Thymus (tissue), 14 donors: ENCODE data around the gene IRF2BP2. TPM values are rescaled to one million over a fixed set of nuclear protein-coding genes. Genes with fewer than 3 reads are reported as not detected.

Experiments
- DNase-seq, 9 donors: peaks; one replicate each; pipeline ENCODE4 v3.0.0-alpha.2; 2013; ENCODE audit warnings: low spot score in 9 of 9, low read depth in 6 of 9, missing footprints in 1 of 9
- H3K27ac ChIP-seq, 2 donors: one replicate each; pipeline ENCODE4 v1.5.1; 2013; ENCODE audit warnings: control low read depth in 1 of 2, low read depth in 1 of 2, low read length in 1 of 2, mild to moderate bottlenecking in 1 of 2, moderate library complexity in 1 of 2
- H3K27me3 ChIP-seq, 2 donors: one replicate each; pipeline ENCODE4 v1.5.1; 2013; ENCODE audit warnings: low read length in 1 of 2; ENCODE audit not compliant: control insufficient read depth in 2 of 2, insufficient read depth in 1 of 2
- H3K36me3 ChIP-seq, 2 donors: one replicate each; pipeline ENCODE4 v1.5.1; 2013; ENCODE audit warnings: low read length in 1 of 2, mild to moderate bottlenecking in 1 of 2, moderate library complexity in 1 of 2; ENCODE audit not compliant: control insufficient read depth in 2 of 2, insufficient read depth in 2 of 2
- H3K4me1 ChIP-seq, 2 donors: one replicate each; pipeline ENCODE4 v1.5.1; 2013; ENCODE audit warnings: low read length in 2 of 2; ENCODE audit not compliant: control insufficient read depth in 2 of 2, insufficient read depth in 2 of 2
- H3K4me3 ChIP-seq, 2 donors: one replicate each; pipeline ENCODE4 v1.5.1; 2013; ENCODE audit warnings: low read length in 2 of 2, control low read depth in 1 of 2, mild to moderate bottlenecking in 1 of 2
- H3K9me3 ChIP-seq, 2 donors: one replicate each; pipeline ENCODE4 v1.5.1; 2013; ENCODE audit warnings: low read length in 1 of 2, mild to moderate bottlenecking in 1 of 2; ENCODE audit not compliant: control insufficient read depth in 2 of 2, insufficient read depth in 1 of 2
- WGBS: extraction: QIAGEN DNeasy Blood & Tissue Kit; methylation state at CpG from one replicate; pipeline ENCODE4 v1.1.7; 2013; 5-methylcytosine and 5-hydroxymethylcytosine counted together
- long read RNA-seq, 10 donors: transcript quantifications; one replicate each; lab custom pipeline, GENCODE V29; 2026
- polyA plus RNA-seq: library from polyadenylated mRNA; stranded (reverse); fragments of 200-250 nt; gene quantifications from one replicate; pipeline ENCODE4 v1.2.3, GENCODE V29; 2013
- total RNA-seq: library from RNA; stranded (reverse); fragments of 120-200 nt; gene quantifications from one replicate; pipeline ENCODE4 v1.2.4, GENCODE V29; 2013
- donor health status: healthy.

The IRF2BP2 gene
- total RNA-seq (50.1 TPM), polyA plus RNA-seq (60.3 TPM)
- long read RNA-seq, donor 1: 0 reads
- long read RNA-seq, donor 2, full-length matches to known transcripts: 32 of 37 reads
- long read RNA-seq, donor 2, partial matches to known transcripts: 5 of 37 reads
- long read RNA-seq, donor 2, other reads (novel, unspliced or antisense): 0 of 37 reads
- long read RNA-seq, donor 3, full-length matches to known transcripts: 16 of 16 reads
- long read RNA-seq, donor 3, partial matches to known transcripts: 0 of 16 reads
- long read RNA-seq, donor 3, other reads (novel, unspliced or antisense): 0 of 16 reads
- long read RNA-seq, donor 4, full-length matches to known transcripts: 4 of 16 reads
- long read RNA-seq, donor 4, partial matches to known transcripts: 12 of 16 reads
- long read RNA-seq, donor 4, other reads (novel, unspliced or antisense): 0 of 16 reads
- long read RNA-seq, donor 5, full-length matches to known transcripts: 27 of 27 reads
- long read RNA-seq, donor 5, partial matches to known transcripts: 0 of 27 reads
- long read RNA-seq, donor 5, other reads (novel, unspliced or antisense): 0 of 27 reads
- long read RNA-seq, donor 6, full-length matches to known transcripts: 16 of 16 reads
- long read RNA-seq, donor 6, partial matches to known transcripts: 0 of 16 reads
- long read RNA-seq, donor 6, other reads (novel, unspliced or antisense): 0 of 16 reads
- long read RNA-seq, donor 7, full-length matches to known transcripts: 7 of 7 reads
- long read RNA-seq, donor 7, partial matches to known transcripts: 0 of 7 reads
- long read RNA-seq, donor 7, other reads (novel, unspliced or antisense): 0 of 7 reads
- long read RNA-seq, donor 8, full-length matches to known transcripts: 11 of 11 reads
- long read RNA-seq, donor 8, partial matches to known transcripts: 0 of 11 reads
- long read RNA-seq, donor 8, other reads (novel, unspliced or antisense): 0 of 11 reads
- long read RNA-seq, donor 9, full-length matches to known transcripts: 14 of 14 reads
- long read RNA-seq, donor 9, partial matches to known transcripts: 0 of 14 reads
- long read RNA-seq, donor 9, other reads (novel, unspliced or antisense): 0 of 14 reads
- long read RNA-seq, donor 10, full-length matches to known transcripts: 21 of 21 reads
- long read RNA-seq, donor 10, partial matches to known transcripts: 0 of 21 reads
- long read RNA-seq, donor 10, other reads (novel, unspliced or antisense): 0 of 21 reads

DNA sequence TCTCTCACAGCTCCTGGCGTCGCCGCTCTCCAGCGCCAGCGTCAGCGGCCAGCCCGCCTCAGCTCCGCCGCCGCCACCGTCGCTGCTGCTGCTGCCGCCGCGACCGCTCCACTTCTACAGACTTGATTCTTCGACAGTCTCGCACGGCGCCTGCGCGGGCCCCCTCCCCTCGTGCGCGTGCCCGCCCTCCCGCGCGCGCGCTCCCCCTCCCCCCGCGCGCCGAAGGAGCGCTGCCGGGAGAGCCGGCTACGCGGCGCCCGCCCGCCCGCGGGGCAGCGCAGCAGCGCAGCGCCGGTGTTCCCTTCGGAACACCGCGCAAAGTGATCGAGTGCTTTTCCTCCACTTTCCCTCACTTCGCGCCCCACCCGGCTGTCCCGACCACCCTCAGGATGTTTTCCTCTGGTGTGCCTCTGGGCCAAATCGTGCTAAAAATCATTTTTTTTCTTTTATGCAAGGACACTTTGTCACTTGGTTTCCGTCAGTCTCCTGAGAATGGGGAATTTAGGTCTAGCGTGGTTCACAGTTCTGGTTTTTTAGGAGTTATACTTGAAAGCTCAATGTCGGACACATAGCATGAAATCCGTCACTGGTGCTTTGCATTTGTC lies at the start of gene IRF2BP2:
IRF2BP2 (minus strand) TSS at position 118 of the 605 bp plus-strand sequence. CDS start 684 bp downstream, outside the sequence.
- under 1% methylated on average over 62 of the region's 62 CpGs for WGBS
- DNase-seq: peak in 7 of 9 donors; percentile 55 to 94 (median 83)
- no peaks in the 10 kb centered on the region for H3K27me3 ChIP-seq
- peak within 1 kb of the TSS; percentile 99 to 100 for H3K27ac ChIP-seq
- peaks cover 34 to 55% of the 10 kb centered on the region in 2 donors for H3K4me1 ChIP-seq
- no peaks in the 10 kb centered on the region for H3K9me3 ChIP-seq
- peak within 1 kb of the TSS; percentile 65 to 88 for H3K4me3 ChIP-seq
- peaks cover 5 to 24% of the 10 kb centered on the region in 2 donors for H3K36me3 ChIP-seq

DNA sequence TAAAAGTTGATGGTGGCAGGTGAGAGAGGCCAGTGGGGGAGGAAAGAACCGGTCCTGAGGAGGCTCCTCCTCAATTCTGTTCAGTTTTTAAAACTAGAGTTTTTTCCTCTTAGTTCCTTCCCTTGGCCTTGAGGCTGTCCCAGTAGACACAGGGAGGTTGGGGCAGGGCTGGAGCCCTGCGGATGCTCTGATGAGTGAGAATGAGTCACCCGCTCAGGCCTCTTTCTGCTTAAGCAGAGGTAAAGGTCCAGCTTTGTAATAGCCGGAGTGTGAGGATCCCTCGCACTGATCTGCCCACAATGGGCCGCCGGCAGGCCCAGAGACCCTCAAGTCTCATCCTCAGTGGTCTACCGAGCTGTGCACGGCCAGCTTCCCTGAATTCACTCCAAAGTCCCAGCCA lies 49.6 kb upstream of the IRF2BP2 start:
- no peaks in the 10 kb centered on the region for H3K36me3 ChIP-seq
- H3K4me1 ChIP-seq: peaks cover 0 to 6% of the 10 kb centered on the region in 2 donors
- WGBS: 98% methylated on average over 9 of the region's 9 CpGs
- no peaks in the 10 kb centered on the region for H3K27me3 ChIP-seq
- no peak overlapping the region for H3K27ac ChIP-seq
- H3K9me3 ChIP-seq: no peaks in the 10 kb centered on the region
- DNase-seq: no peak
- H3K4me3 ChIP-seq: no peak overlapping the region

DNA sequence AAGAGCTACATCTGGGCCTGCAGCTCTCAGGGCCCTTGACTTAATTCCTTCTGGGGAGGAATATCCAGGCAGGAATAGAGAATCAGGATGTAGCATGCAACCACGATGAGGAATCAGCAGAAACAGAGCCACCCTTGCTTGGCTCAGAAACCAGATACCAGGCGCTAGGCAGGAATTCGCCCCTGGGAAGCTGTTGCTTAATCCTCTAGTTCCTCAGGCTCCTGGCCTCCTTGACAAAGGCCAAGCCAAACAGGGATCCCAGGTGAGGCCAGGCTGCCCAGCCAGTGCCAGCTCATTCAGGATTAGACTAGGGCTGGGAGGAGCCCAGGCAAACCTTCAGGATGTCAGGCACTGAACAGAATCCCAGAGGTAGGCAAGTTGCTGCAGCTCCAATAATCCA lies 48.2 kb upstream of the IRF2BP2 start:
- WGBS: 95% methylated on average over 3 of the region's 3 CpGs
- H3K9me3 ChIP-seq: no peaks in the 10 kb centered on the region
- H3K27ac ChIP-seq: peak overlapping the region in 1 of 2 donors; percentile 9
- H3K4me3 ChIP-seq: no peak overlapping the region
- no peak for DNase-seq
- H3K4me1 ChIP-seq: peaks cover 0 to 6% of the 10 kb centered on the region in 2 donors
- H3K27me3 ChIP-seq: no peaks in the 10 kb centered on the region
- no peaks in the 10 kb centered on the region for H3K36me3 ChIP-seq

DNA sequence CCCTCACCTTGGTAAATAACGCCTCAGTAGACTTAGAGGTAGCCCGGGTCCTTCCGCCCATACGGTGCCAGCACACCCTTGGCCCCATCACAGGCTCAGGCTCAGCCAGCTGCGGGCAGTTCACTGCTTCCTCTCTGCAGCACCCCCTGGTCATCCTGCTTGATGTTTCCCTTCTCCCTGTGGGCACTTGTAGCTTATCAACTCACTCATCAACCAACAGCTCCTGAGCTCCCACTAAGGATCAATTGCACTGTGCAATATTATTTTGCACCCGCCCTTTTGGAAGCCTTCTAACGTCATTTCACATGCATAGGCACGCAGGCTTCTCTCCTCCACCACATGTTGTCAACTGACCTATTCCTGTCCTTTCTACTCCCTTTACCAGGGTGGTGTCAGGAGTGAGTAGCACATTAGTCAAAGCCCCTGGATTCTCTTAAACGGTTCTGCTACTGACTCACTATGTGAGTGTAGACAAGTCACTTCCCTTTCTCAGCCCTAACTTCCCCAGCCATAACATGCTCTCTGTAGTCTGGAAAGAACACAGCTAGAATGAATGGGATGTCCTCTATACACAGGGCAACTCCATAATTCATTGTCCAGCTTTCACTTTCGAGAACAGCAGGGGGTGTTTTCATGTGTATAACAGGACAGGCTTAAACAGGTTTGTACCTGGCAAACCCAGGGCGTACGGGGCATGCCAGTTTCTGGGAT lies 47.1 kb upstream of the IRF2BP2 start:
- no peak overlapping the region for H3K4me3 ChIP-seq
- peak in 4 of 9 donors; percentile 2 to 42 (median 6) for DNase-seq
- H3K27me3 ChIP-seq: no peaks in the 10 kb centered on the region
- H3K27ac ChIP-seq: peak overlapping the region; percentile 23 to 67
- H3K36me3 ChIP-seq: no peaks in the 10 kb centered on the region
- peaks cover 0 to 6% of the 10 kb centered on the region in 2 donors for H3K4me1 ChIP-seq
- no peaks in the 10 kb centered on the region for H3K9me3 ChIP-seq
- 81% methylated on average over 12 of the region's 12 CpGs for WGBS

DNA sequence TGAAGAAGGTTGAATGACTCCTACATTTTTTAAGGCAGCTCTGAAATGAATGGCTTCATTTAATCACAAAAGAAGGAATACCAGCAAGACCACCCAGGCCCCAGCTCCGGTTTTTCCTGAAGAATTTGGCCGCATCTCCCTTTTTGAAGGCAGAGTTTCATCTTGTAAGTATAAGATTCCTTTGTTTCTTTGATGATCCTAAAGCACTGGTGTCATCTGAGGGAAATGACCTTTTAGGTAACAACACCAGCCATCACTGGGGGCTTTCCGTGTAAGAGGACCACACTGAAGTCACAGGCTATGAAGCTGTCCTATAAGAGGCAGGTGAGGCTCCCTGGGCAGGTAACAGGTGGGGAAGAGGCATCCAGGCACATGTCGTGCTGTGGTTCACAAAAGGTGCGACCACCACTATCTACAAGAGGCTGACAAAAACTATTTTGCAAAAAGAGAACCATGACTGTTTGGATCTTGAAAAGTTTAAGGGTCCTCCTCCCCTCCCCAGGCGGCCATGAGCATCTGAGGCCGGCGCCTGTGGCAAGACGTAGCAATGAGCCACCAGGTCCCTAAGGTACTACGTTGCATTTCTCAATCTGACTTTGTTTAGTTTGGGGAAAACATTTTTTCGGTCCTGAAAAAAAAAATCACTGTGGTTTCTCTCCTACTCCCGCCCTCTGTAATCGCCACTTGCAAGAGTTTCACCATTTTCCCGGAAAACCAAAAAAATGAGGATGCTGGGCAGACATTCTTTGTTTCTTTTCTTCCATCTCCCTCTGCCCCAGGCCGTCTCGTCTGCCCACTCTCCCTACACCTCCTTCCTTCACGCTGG lies 46.3 kb upstream of the IRF2BP2 start:
- Histone ChIP-seq H3K27me3 (no peaks in the 10 kb centered on the region), H3K4me1 (peaks cover 0 to 6% of the 10 kb centered on the region in 2 donors), H3K36me3 (no peaks in the 10 kb centered on the region), H3K4me3 (no peak overlapping the region), H3K9me3 (no peaks in the 10 kb centered on the region), H3K27ac (no peak overlapping the region)
- WGBS: 97% methylated on average over 17 of the region's 17 CpGs
- DNase-seq: no peak

DNA sequence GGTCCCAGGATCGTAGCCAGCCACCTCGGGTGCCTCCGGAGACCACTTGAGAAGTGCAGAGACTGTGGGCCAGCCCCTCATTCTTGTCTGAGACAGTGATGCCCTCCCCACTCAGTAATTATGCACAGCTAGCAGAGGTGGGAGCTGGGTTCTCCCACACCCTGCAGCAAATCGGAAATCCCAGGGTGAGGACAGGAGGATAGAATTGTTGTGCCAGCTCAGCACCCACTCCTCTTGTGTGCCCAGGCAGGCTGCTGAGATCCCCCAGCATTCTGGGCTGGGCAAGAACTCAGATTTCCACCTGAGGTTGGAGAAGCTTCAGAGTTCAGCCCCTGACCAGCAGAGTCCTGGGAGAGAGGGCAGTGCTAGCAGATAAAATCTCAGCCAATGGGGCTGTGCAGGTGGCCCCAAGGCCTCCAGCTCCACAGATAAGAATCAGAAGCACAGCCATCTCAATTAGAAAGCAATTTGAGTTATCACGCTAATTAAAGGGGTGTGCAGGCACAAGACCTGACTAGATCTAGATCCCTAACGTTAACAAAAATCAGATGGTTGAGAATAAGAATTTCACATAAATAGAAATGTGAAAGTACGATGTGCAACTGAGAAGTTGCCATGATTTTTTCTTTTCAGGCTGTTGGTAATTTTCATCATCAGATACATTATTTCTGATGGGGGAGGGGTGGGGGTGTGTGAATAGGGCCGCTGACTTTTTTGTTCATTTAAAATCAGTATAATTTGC lies 45.5 kb upstream of the IRF2BP2 start:
- no peak overlapping the region for H3K27ac ChIP-seq
- DNase-seq: no peak
- no peaks in the 10 kb centered on the region for H3K9me3 ChIP-seq
- H3K4me3 ChIP-seq: no peak overlapping the region
- WGBS: 95% methylated on average over 8 of the region's 8 CpGs
- peaks cover 0 to 6% of the 10 kb centered on the region in 2 donors for H3K4me1 ChIP-seq
- no peaks in the 10 kb centered on the region for H3K27me3 ChIP-seq
- H3K36me3 ChIP-seq: no peaks in the 10 kb centered on the region

DNA sequence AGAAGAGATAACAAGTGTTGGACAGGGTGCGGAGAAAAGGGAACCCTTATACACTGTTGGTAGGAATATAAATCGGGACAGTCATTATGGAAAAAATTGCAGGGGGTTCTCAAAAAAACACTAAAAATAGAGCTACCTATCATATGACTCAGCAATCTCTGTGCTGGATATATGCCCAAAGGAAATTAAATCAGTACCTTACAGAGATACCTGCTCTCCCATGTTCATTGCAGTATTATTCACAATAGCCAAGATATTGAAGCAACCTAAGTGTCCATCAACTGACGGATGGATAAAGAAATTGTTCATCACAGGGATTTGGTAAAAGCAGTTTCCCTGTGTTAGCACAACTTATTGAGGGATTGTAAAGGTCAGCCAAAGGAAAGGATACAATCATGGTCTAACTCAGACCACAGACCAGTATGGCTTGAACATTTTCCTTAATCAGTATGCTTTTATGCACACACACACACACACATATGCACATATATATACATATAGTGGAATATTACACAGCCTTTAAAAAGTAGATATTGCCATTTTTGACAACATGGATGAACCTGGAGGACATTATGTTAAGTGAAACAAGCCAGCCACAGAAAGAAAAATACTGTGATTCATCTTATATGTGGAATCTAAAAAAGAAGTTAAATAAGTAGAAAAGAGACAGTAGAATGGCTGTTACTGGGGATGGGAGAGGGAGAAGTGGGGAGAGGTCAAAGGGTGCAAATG lies 44.2 kb upstream of the IRF2BP2 start:
- H3K27ac ChIP-seq: no peak overlapping the region
- no peaks in the 10 kb centered on the region for H3K27me3 ChIP-seq
- no peaks in the 10 kb centered on the region for H3K9me3 ChIP-seq
- no peak overlapping the region for H3K4me3 ChIP-seq
- H3K36me3 ChIP-seq: no peaks in the 10 kb centered on the region
- 98% methylated on average over 3 of the region's 3 CpGs for WGBS
- peaks cover 0 to 6% of the 10 kb centered on the region in 2 donors for H3K4me1 ChIP-seq
- DNase-seq: no peak
